Colonic mucosa (tissue), 4 donors: ENCODE measurements around the gene DEPDC5. TPM values are rescaled to one million over a fixed set of nuclear protein-coding genes. Genes with fewer than 3 reads are reported as not detected.

ENCODE experiments used
- DNase-seq: peaks from one replicate; pipeline ENCODE4 v3.0.0-alpha.2; 2020
- H3K27ac ChIP-seq: fragments of 200-600 bp; one replicate; pipeline ENCODE4 v1.8.0; 2021
- H3K27me3 ChIP-seq: fragments of 200-600 bp; one replicate; pipeline ENCODE4 v1.8.0; 2021
- H3K36me3 ChIP-seq: fragments of 200-600 bp; one replicate; pipeline ENCODE4 v1.8.0; 2021
- H3K4me1 ChIP-seq: fragments of 200-600 bp; one replicate; pipeline ENCODE4 v1.8.0; 2021; ENCODE audit warnings: mild to moderate bottlenecking
- H3K4me3 ChIP-seq: fragments of 200-600 bp; one replicate; pipeline ENCODE4 v1.8.0; 2021
- H3K9ac ChIP-seq, 2 donors: one replicate each; pipeline ENCODE4 v1.7.0; 2013; ENCODE audit warnings: control low read depth in 2 of 2, low read depth in 2 of 2, low read length in 2 of 2
- H3K9me3 ChIP-seq: fragments of 200-600 bp; one replicate; pipeline ENCODE4 v1.8.0; 2021
- CTCF ChIP-seq: fragments of 200-600 bp; IDR thresholded peaks from one replicate; pipeline ENCODE4 v1.8.0; 2022; ENCODE audit warnings: antibody characterized with exemption, mild to moderate bottlenecking
- intact Hi-C: fragments of 100-400 bp; cut with DNase I; formaldehyde crosslinking; loops from one replicate; pipeline ENCODE4 v1.14.1; 2022
- total RNA-seq, 2 donors: library from RNA; stranded (reverse); fragmentation: NEBNext Ultra II Directional in 1 of 2; extraction: Animal tissue kit (Norgen Biotek cat#: 25700) in 1 of 2; gene quantifications; one replicate each; pipeline ENCODE4 v1.2.1, GENCODE V29; 2021
- donor health status: healthy.
- donor health status: DM: no; HTN: no; CAD: no.
- donor health status: DM: no; HTN: no; CAD: no.

The DEPDC5 gene
- total RNA-seq, 2 donors from 2014 or later, result 24.6 to 52.7 TPM

- no peak for TF ChIP-seq CTCF
- intact Hi-C loops, result no loop called here
- Histone ChIP-seq H3K4me1 (no peaks in the 10 kb centered on the region), H3K4me3 (no peak overlapping the region), H3K36me3 (no peaks in the 10 kb centered on the region), H3K27ac (no peak overlapping the region), H3K9ac (no peak overlapping the region), H3K9me3 (no peaks in the 10 kb centered on the region), H3K27me3 (no peaks in the 10 kb centered on the region)
- no peak for DNase-seq
These were observed 71.7 kb downstream of the DEPDC5 start for GRCh38 chr22:31825513-31825912.

- no peak for TF ChIP-seq CTCF
- no peaks in the 10 kb centered on the region for H3K4me1 ChIP-seq
- no peaks in the 10 kb centered on the region for H3K36me3 ChIP-seq
- no peak overlapping the region for H3K4me3 ChIP-seq
- no peaks in the 10 kb centered on the region for H3K27me3 ChIP-seq
- no peak overlapping the region for H3K9ac ChIP-seq
- no peak for DNase-seq
- no peak overlapping the region for H3K27ac ChIP-seq
- intact Hi-C loops, result no loop called here
- H3K9me3 ChIP-seq, result no peaks in the 10 kb centered on the region
These were observed 72.6 kb downstream of the DEPDC5 start for GRCh38 chr22:31826443-31826842.

- Histone ChIP-seq H3K4me1 (no peaks in the 10 kb centered on the region), H3K9ac (no peak overlapping the region), H3K27me3 (no peaks in the 10 kb centered on the region), H3K36me3 (no peaks in the 10 kb centered on the region), H3K4me3 (no peak overlapping the region), H3K9me3 (no peaks in the 10 kb centered on the region), H3K27ac (no peak overlapping the region)
- TF ChIP-seq CTCF, result no peak
- DNase-seq, result no peak
- intact Hi-C loops, result no loop called here
These were observed 74.9 kb downstream of the DEPDC5 start for GRCh38 chr22:31828739-31829138.

DNA sequence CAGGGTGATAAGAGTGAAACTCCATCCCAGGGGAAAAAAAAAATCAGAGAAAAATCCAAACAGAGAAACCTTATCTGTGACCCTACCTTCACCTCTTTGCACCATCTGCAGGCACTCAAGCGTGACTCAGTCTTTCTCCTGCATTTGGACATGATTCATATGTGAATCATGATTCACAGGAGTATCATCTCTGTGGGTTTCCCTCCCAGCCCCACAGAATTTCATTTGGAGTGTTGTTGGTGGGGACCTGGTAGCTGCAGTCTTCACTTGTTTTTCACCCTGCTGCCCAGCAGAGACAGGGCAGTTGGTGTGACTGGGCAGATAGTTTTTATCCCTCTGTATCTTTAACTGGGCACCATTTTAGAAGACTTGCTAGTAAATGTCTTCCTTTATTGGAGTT is 75.7 kb downstream of the DEPDC5 start:
- Histone ChIP-seq H3K27ac (peak overlapping the region; percentile 9), H3K9me3 (no peaks in the 10 kb centered on the region), H3K36me3 (no peaks in the 10 kb centered on the region), H3K4me1 (no peaks in the 10 kb centered on the region), H3K27me3 (no peaks in the 10 kb centered on the region), H3K9ac (no peak overlapping the region), H3K4me3 (no peak overlapping the region)
- intact Hi-C loops, result no loop called here
- DNase-seq, result no peak
- TF ChIP-seq CTCF, result no peak

GRCh38 chr22:31830721-31831070 is 76.9 kb downstream of the DEPDC5 start:
- Histone ChIP-seq H3K36me3 (no peaks in the 10 kb centered on the region), H3K27ac (no peak overlapping the region), H3K4me1 (no peaks in the 10 kb centered on the region), H3K9me3 (no peaks in the 10 kb centered on the region), H3K27me3 (no peaks in the 10 kb centered on the region), H3K9ac (no peak overlapping the region), H3K4me3 (no peak overlapping the region)
- no peak for DNase-seq
- intact Hi-C loops, result no loop called here
- TF ChIP-seq CTCF, result no peak

DNA sequence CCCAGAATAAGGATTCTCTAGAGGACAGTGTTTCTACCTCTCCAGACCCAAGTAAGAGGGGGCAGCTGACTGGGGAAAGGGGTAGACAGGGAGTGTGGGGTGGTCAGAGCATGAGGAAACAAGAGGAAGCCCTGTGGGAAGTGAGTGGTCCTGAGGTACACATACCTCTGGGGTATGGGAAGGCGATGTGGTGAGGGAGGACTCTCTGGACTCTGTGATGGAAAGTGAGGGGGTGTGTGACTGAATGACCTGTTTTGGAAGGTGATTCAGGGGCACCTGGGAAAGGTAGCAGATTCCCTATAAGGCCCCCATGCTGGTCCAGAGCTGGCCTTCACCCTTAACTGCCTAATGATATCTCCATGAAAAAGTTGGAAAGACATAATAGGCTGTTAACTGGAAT is 80.1 kb downstream of the DEPDC5 start:
- no peaks in the 10 kb centered on the region for H3K4me1 ChIP-seq
- H3K27ac ChIP-seq, result no peak overlapping the region
- no peaks in the 10 kb centered on the region for H3K9me3 ChIP-seq
- intact Hi-C loops, result no loop called here
- no peaks in the 10 kb centered on the region for H3K36me3 ChIP-seq
- no peak overlapping the region for H3K9ac ChIP-seq
- DNase-seq, result no peak
- no peaks in the 10 kb centered on the region for H3K27me3 ChIP-seq
- H3K4me3 ChIP-seq, result no peak overlapping the region
- no peak for TF ChIP-seq CTCF
